ENCODE measurements around the gene MSN. TPM values are rescaled to one million over a fixed set of nuclear protein-coding genes. Genes with fewer than 3 reads are reported as not detected.
"Not testable (repeated sequence)": the region's sequence is repeated elsewhere in the genome, so short reads cannot be mapped to it uniquely, and the experiment has no call there.

MSN gene
- total RNA-seq, 2 donors from 2014 or later = 125 to 256 TPM

DNA sequence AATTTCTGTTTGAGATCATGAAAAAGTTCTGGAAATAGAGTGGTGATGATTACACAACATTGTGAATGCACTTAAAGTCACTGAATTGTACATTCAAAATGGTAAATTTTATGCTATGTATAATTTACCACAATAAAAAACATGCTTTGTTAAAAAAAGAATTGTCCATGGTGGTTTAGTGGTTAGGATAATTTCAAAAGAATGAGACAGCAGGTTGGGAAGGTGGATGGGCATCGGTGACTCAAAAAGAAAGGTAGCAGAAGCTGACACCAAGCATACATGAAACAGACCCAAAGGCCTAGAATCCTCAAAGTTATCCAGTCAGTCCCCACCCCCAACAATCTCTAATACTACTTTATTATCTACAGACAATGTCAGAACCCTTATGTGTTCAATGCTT, 91.1 kb downstream of the MSN start:
- Histone ChIP-seq H3K36me3 (no peaks in the 10 kb centered on the region), H3K9me3 (peaks cover 0 to 21% of the 10 kb centered on the region in 2 donors), H3K4me1 (no peaks in the 10 kb centered on the region), H3K27me3 (no peaks in the 10 kb centered on the region), H3K4me3 (no peak overlapping the region), H3K27ac (no peak overlapping the region)
- no peak for DNase-seq (ENCODE audit: low spot score)
- TF ChIP-seq, protein P1, sequence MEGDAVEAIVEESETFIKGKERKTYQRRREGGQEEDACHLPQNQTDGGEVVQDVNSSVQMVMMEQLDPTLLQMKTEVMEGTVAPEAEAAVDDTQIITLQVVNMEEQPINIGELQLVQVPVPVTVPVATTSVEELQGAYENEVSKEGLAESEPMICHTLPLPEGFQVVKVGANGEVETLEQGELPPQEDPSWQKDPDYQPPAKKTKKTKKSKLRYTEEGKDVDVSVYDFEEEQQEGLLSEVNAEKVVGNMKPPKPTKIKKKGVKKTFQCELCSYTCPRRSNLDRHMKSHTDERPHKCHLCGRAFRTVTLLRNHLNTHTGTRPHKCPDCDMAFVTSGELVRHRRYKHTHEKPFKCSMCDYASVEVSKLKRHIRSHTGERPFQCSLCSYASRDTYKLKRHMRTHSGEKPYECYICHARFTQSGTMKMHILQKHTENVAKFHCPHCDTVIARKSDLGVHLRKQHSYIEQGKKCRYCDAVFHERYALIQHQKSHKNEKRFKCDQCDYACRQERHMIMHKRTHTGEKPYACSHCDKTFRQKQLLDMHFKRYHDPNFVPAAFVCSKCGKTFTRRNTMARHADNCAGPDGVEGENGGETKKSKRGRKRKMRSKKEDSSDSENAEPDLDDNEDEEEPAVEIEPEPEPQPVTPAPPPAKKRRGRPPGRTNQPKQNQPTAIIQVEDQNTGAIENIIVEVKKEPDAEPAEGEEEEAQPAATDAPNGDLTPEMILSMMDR (IDR thresholded peaks at IDR 0.05) = no peak

DNA sequence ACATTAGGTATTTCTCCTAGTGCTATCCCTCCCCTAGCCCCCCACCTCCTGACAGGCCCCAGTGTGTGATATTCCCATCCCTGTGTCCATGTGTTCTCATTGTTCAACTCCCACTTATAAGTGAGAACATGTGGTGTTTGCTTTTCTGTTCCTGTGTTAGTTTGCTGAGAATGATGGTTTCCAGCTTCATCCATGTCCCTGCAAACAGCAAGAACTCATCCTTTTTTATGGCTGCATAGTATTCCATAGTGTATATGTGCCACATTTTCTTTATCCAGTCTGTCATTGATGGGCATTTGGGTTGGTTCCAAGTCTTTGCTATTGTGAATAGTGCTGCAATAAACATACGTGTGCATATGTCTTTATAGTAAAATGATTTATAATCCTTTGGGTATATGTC, 92.1 kb downstream of the MSN start:
- H3K36me3 ChIP-seq; H3K27me3 ChIP-seq; H3K4me1 ChIP-seq; H3K27ac ChIP-seq; DNase-seq (ENCODE audit: low spot score); H3K4me3 ChIP-seq: not testable (repeated sequence)
- H3K9me3 ChIP-seq = peaks cover 0 to 14% of the 10 kb centered on the region in 2 donors

DNA sequence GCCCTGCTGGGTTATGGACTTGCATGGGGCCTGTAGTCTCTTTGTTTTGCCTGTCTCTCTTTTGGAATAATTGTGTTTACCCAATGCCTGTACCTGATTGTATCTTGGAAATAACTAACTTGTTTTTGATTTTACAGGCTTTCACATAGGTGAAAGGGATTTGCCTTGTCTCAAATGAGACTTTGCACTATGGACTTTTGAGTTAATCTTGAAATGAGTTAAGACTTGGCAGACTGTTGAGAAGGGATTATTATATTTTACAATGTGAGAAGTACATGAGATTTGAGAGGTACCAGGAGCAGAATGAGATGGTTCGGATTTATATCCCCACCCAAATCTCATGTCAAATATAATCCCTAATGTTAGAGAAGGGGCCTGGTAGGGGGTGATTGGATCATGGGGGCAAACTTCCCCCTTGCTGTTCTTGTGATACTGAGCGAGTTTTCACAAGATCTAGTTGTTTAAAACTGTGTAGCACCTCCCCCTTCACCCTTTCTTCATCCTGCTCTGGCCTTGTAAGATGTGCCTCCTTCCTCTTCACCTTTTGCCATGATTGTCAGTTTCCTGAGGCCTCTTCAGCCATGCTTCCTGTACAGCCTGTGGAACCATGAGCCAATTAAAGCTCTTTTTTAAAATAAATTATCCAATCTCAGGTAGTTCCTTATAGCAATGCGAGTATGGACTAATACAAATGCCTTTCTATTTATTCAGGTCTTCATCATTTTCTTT, 102.3 kb downstream of the MSN start:
- H3K27me3 ChIP-seq = no peaks in the 10 kb centered on the region
- TF ChIP-seq, protein P1 (IDR thresholded peaks at IDR 0.05) = no peak
- H3K27ac ChIP-seq = no peak overlapping the region
- no peaks in the 10 kb centered on the region for H3K36me3 ChIP-seq
- H3K9me3 ChIP-seq = no peaks in the 10 kb centered on the region
- DNase-seq (ENCODE audit: low spot score) = no peak
- no peaks in the 10 kb centered on the region for H3K4me1 ChIP-seq
- H3K4me3 ChIP-seq = no peak overlapping the region

DNA sequence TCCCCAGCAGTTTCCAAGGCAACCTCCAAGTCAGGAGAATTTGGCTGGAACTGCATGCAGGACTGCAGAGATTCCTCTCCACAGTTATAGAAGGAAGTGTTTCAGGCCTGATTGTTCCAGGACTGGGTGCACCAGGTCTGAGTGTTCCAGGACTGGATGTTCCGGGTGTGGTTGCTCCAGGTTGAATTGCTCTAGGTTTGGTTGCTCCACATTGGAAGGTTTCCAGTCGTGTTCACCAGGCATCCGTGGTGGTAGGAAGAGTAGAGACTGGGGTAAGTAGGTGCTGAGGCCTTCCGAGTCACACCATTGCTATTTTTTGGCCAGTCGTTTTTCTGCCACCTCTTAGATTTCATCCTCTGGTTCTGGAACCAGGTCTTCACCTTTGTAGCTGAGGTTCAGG, 105.4 kb downstream of the MSN start:
- DNase-seq (ENCODE audit: low spot score) = no peak
- H3K36me3 ChIP-seq = no peaks in the 10 kb centered on the region
- H3K9me3 ChIP-seq = no peaks in the 10 kb centered on the region
- no peaks in the 10 kb centered on the region for H3K27me3 ChIP-seq
- H3K27ac ChIP-seq = no peak overlapping the region
- TF ChIP-seq, protein P1 (IDR thresholded peaks at IDR 0.05) = no peak
- no peak overlapping the region for H3K4me3 ChIP-seq
- H3K4me1 ChIP-seq = no peaks in the 10 kb centered on the region

DNA sequence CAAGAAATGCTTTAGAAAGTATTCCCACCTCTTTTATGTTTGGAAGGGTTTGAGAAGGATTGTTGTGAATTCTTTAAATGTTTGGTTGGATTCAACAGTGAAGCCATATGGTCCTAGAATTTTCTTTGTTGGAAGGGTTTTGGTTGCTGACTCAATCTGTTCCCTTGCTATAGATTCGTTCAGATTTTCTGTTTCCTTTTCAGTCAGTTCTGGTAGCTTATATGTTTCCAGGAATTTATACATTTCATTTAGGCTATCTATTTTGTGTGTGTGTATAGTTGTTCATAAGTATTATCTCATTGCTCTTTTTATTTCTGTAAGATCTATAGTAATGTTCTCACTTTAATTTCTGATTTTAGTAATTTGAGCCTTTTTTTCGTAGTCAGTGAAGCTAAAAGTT, 114.4 kb downstream of the MSN start:
- no peaks in the 10 kb centered on the region for H3K36me3 ChIP-seq
- DNase-seq (ENCODE audit: low spot score) = no peak
- TF ChIP-seq, protein P1 (IDR thresholded peaks at IDR 0.05) = no peak
- no peaks in the 10 kb centered on the region for H3K9me3 ChIP-seq
- H3K4me1 ChIP-seq = peaks cover 0 to 4% of the 10 kb centered on the region in 2 donors
- H3K27ac ChIP-seq = no peak overlapping the region
- H3K4me3 ChIP-seq = no peak overlapping the region
- no peaks in the 10 kb centered on the region for H3K27me3 ChIP-seq

DNA sequence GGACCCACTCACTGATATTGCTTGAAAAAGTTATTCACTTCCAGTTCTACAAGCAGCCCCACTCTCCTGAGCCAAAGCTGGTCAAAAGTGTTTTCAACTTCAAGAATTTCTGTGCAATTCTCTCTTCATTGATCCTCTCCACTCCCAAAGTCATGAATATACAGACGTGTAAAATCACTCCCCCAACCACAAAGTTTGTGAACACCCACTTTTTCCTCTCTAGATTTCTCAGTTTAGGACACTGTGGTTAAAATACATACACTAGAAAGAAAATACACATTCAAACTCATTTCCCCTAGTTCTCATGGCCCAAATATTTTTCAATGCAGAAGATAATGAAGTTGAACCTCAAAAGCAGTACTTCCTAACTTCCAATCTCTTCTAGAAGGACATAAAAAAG, 116.3 kb downstream of the MSN start:
- no peak for DNase-seq (ENCODE audit: low spot score)
- Histone ChIP-seq H3K9me3 (no peaks in the 10 kb centered on the region), H3K27me3 (no peaks in the 10 kb centered on the region), H3K36me3 (no peaks in the 10 kb centered on the region), H3K4me3 (no peak overlapping the region), H3K27ac (no peak overlapping the region), H3K4me1 (peaks cover 0 to 4% of the 10 kb centered on the region in 2 donors)
- TF ChIP-seq, protein P1 (IDR thresholded peaks at IDR 0.05) = no peak

Other genes with a start within 250 kb of the MSN start
- gene LAS1L, start 132.9 kb upstream of the MSN start, total RNA-seq = 10 to 100 TPM in 1 of 2 donors, 1 to 10 TPM in 1; 7.9 to 11.1 TPM

Measured in right atrium auricular region (tissue), 2 donors.